Cardiac fibroblast (primary cell): ENCODE measurements around the gene ABCC11.

ENCODE experiments used
- DNase-seq, 2 donors: peaks; one replicate each; pipeline versions ENCODE4 v3.0.0 to v3.0.0-alpha.2; 2010; ENCODE audit warnings: low read depth in 2 of 2
- H3K4me3 ChIP-seq, 2 donors: replicated peaks in 1 of 2; 1 replicate in 1 of 2; 2 replicates in 1 of 2; pipeline ENCODE4 v1.5.1; 2011; ENCODE audit warnings: low read depth in 2 of 2, low read length in 2 of 2, mild to moderate bottlenecking in 2 of 2, moderate library complexity in 1 of 2
- TF ChIP-seq, protein P1 (sequence below): IDR thresholded peaks from one replicate; pipeline ENCODE4 v1.5.1; 2011; ENCODE audit warnings: low read depth, mild to moderate bottlenecking, low read length, inconsistent platforms

ABCC11 gene

DNA sequence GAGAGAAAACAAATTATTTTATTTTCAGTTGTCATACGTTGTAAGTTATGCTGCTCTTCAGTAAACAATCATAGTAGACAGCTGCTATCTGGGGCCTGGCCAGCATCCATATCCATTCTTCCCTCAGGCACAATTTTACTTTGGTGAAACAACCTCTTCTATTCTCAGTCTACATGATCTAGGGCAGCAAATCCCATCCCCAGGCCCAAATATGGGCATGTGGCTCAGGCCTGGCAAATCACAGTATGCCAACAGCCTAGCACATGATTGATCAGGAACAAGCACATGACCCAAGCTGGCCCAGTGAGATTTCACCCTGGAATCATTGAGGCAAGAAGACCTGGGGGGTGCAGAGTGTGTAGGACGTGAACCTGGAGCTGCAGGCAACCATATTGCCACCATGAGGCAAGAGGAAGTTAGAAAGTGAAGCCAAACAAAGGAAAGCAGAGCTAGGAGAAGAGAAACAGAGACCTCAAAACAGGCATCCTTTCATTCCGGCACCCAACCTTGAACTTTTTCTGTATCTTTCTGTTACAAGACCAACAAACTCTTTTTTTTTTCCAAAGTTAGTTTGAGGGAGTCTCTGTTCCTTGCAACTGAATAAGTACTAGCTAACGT, 81.3 kb downstream of the ABCC11 start:
- H3K4me3 ChIP-seq, result no peak overlapping the region
- TF ChIP-seq, protein P1, sequence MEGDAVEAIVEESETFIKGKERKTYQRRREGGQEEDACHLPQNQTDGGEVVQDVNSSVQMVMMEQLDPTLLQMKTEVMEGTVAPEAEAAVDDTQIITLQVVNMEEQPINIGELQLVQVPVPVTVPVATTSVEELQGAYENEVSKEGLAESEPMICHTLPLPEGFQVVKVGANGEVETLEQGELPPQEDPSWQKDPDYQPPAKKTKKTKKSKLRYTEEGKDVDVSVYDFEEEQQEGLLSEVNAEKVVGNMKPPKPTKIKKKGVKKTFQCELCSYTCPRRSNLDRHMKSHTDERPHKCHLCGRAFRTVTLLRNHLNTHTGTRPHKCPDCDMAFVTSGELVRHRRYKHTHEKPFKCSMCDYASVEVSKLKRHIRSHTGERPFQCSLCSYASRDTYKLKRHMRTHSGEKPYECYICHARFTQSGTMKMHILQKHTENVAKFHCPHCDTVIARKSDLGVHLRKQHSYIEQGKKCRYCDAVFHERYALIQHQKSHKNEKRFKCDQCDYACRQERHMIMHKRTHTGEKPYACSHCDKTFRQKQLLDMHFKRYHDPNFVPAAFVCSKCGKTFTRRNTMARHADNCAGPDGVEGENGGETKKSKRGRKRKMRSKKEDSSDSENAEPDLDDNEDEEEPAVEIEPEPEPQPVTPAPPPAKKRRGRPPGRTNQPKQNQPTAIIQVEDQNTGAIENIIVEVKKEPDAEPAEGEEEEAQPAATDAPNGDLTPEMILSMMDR, result no peak
- peak; percentile 5 to 12 for DNase-seq

- peak; percentile 71 to 79 for DNase-seq
- TF ChIP-seq, protein P1, result peak; percentile 78
- H3K4me3 ChIP-seq, result no peak overlapping the region
Measured at GRCh38 chr16:48164907-48165715, 82.2 kb downstream of the ABCC11 start.

DNA sequence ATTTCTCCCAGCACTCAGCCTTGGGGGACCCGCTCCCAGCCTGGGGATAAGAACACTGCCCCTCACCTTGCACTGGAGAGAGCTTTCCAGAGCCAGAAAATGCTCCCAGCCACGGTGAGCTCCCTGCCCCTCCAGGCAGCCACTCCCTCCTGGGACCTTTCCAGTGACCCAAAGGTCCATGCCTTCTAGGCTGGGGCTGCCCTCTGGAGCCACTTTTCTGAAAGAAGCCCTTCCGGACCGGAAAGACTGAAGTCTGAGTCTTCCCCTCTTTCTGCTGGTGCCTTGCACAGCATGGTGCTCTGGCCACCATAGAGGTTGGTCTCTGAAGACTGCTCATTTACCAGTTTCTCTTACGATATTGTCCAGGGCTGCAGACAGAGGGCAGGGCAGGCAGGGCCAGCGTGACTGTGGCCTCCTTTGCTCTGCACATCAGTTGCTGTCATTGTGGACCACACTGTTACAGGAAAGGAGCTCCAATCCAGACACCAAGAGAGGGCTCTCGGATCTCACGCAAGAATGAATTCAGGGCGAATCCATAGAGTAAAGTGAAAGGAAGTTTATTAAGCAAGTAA, 84.4 kb downstream of the ABCC11 start:
- H3K4me3 ChIP-seq, result no peak overlapping the region
- no peak for DNase-seq
- TF ChIP-seq, protein P1, result no peak

DNA sequence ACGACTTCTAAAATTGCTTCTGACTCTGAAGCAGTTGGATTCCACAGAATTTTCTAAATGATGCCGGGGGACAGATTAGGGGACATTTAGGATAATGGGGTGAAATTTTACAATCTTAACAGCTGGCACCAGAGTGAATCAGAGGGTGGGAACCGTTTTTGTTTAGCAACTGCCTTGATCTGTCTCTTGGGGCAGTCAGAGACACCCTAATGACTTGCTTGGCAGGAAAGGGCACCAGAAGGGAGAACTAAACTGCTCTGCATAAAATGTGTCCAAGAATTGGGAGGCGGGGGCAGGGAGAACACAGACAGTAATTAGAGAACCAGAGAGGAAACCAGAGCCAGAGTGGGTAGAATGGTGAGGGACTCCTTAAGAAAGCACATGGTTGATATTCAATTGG, 85.4 kb downstream of the ABCC11 start:
- no peak for DNase-seq
- no peak overlapping the region for H3K4me3 ChIP-seq
- TF ChIP-seq, protein P1, result no peak

DNA sequence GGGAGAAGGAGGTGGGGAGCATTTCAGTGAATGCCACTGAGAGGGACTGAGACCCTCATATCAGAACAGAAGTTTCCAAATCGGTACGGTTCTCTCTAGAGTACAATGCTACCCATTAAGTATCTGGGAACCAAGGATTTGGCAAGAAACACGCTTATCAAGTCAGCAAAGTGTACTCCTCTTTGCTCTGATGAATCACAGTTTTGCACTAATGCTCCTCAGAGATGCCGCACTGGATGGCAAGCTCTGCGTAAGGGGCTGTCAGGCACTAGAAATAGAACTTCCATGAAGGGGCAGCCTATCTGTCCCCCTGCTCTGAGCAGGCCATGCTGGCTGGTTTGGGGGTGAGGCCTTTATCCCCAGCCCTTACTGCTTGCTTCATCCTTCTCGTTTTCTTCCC, 86.8 kb downstream of the ABCC11 start:
- no peak overlapping the region for H3K4me3 ChIP-seq
- TF ChIP-seq, protein P1, result no peak
- peak; percentile 28 to 31 for DNase-seq

DNA sequence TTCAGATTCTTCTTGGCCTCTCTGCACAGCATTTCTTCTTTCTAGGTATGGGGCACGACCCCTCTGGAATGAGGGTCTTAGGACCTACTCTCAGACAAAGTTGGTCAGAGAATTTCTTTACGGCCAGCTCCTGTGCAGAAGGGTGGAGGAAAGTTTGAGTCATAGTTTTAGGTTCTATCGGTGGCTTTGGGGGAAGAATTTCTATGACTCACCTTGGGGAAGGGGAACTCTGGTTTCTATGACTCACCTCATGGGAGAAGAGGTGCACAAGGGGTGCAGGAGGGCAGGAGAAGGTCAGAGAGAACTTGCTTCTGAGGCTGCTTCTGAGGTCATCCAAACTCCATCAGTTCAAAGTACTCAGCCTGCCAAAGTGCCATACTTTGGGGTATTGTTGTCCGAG, 89.0 kb downstream of the ABCC11 start:
- TF ChIP-seq, protein P1, result no peak
- no peak overlapping the region for H3K4me3 ChIP-seq
- peak; percentile 22 to 73 for DNase-seq
